Measurements from ENCODE around the gene CCDC177. TPM values are rescaled to one million over a fixed set of nuclear protein-coding genes. Genes with fewer than 3 reads are reported as not detected.

The CCDC177 gene
- total and polyA plus RNA-seq, 2 experiments from 2014 or later = not detected

- Histone ChIP-seq H3F3A (ENCODE audit: insufficient read depth) (peaks cover 11% of the 10 kb centered on the region; the same call in 1 of the 2 replicates), H3K9me2 (ENCODE audit: insufficient read depth) (no peaks in the 10 kb centered on the region), H3K4me2 (ENCODE audit: unreplicated experiment) (no peak overlapping the region), H3K36me3 (ENCODE audit: low read depth) (no peaks in the 10 kb centered on the region), H3K27me3 (replicated peaks; ENCODE audit: insufficient read depth) (no peaks in the 10 kb centered on the region), H2AFZ (no peak overlapping the region), H3K27ac (no peak overlapping the region), H3K4me3 (no peak overlapping the region), H3K4me1 (ENCODE audit: insufficient read depth) (peaks cover 12% of the 10 kb centered on the region), H3K9me3 (ENCODE audit: low read depth) (no peaks in the 10 kb centered on the region), H3K9ac (no peak overlapping the region), H4K20me1 (ENCODE audit: insufficient read depth) (no peaks in the 10 kb centered on the region), H3K79me2 (ENCODE audit: insufficient read depth) (no peaks in the 10 kb centered on the region)
- no peak for DNase-seq
- WGBS, 2 experiments (ENCODE audit: low coverage in 1 of 2, low lambda C conversion rate in 2 of 2, missing lambda C conversion rate in 2 of 2) = 79 to 88% methylated on average over 5 of the region's 5 CpGs
- TF ChIP-seq EZH2 (IDR thresholded peaks at IDR 0.05; ENCODE audit: insufficient read depth, poor library complexity, severe bottlenecking) = no peak
- no peak for TF ChIP-seq EZH2phosphoT487 (IDR thresholded peaks at IDR 0.05; ENCODE audit: insufficient read depth, low read depth)
- in situ Hi-C loops (cut with MboI) = loop anchor here (25.0 kb wide), 1 partner anchor 442 kb away; no protein-coding TSS in a partner anchor
Observed at GRCh38 chr14:69595336-69595735, 20.7 kb upstream of the CCDC177 start.

DNA sequence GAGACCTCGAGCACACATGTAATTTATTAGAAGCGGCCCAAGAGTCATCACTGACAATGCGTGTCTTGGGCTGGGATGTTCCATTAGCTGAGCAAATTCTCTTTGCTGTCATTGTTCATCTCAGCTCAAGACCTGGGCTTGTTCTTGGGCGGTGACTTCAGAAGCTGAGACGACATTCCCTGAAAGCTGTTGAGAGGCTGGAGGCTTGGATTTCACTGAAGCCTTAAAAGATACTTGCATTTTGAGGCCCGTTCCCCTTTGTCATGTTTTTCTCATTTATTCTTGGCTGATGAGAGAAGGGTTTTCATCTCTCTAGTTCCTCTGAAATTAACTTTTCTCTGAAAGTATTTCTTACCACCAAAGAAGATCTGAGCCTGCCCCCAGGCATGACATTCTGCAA, 20.2 kb upstream of the CCDC177 start:
- Histone ChIP-seq H3K27ac (no peak overlapping the region), H4K20me1 (ENCODE audit: insufficient read depth) (no peaks in the 10 kb centered on the region), H3K4me2 (ENCODE audit: unreplicated experiment) (no peak overlapping the region), H3K4me3 (no peak overlapping the region), H3F3A (ENCODE audit: insufficient read depth) (peaks cover 11% of the 10 kb centered on the region; the same call in 1 of the 2 replicates), H2AFZ (no peak overlapping the region), H3K9me3 (ENCODE audit: low read depth) (no peaks in the 10 kb centered on the region), H3K79me2 (ENCODE audit: insufficient read depth) (no peaks in the 10 kb centered on the region), H3K27me3 (replicated peaks; ENCODE audit: insufficient read depth) (no peaks in the 10 kb centered on the region), H3K9me2 (ENCODE audit: insufficient read depth) (no peaks in the 10 kb centered on the region), H3K9ac (no peak overlapping the region), H3K36me3 (ENCODE audit: low read depth) (no peaks in the 10 kb centered on the region), H3K4me1 (ENCODE audit: insufficient read depth) (peaks cover 12% of the 10 kb centered on the region)
- 29 to 33% methylated on average over 6 of the region's 6 CpGs for WGBS, 2 experiments (ENCODE audit: low coverage in 1 of 2, low lambda C conversion rate in 2 of 2, missing lambda C conversion rate in 2 of 2)
- peak; percentile 48 for DNase-seq
- TF ChIP-seq EZH2 (IDR thresholded peaks at IDR 0.05; ENCODE audit: insufficient read depth, poor library complexity, severe bottlenecking) = no peak
- TF ChIP-seq EZH2phosphoT487 (IDR thresholded peaks at IDR 0.05; ENCODE audit: insufficient read depth, low read depth) = no peak
- in situ Hi-C loops (cut with MboI) = loop anchor here (25.0 kb wide), 1 partner anchor 442 kb away; no protein-coding TSS in a partner anchor

DNA sequence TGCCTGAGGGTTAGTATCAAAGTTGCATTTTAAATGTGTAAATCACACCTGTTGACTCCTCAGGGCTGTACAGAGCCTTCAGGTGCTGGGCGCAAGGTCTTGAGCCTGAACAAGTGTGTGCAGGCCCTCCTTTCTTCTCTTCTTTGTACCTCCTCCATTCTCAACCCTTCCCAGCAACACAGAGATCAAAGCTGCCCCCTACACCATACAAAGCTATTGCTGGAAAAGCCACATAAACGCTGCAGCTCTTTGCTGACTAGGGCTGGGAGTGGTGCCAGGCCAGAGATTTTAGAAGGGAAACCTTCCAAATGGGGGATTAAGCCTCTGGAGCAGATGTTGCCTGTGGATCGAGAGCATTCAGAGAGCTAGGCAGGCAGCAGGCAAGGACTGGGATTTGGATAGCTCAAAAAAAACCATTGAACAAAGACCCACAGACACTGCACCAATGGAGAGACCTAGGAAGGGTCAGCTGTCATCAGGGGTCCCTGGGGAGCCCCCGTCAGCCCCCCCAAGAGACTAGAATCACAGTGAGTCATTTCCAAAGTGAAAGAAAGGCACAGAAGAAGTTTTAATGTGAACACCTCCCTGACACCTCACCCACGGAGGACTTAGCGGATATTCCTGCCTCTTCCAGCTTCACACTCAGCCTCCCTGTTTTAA, 18.5 kb upstream of the CCDC177 start:
- H3K9me2 ChIP-seq (ENCODE audit: insufficient read depth) = no peaks in the 10 kb centered on the region
- H2AFZ ChIP-seq = peak overlapping the region; percentile 74
- no peaks in the 10 kb centered on the region for H3K79me2 ChIP-seq (ENCODE audit: insufficient read depth)
- H3K9me3 ChIP-seq (ENCODE audit: low read depth) = no peaks in the 10 kb centered on the region
- H3K9ac ChIP-seq = peak overlapping the region; percentile 19
- H3K36me3 ChIP-seq (ENCODE audit: low read depth) = no peaks in the 10 kb centered on the region
- H3K4me1 ChIP-seq (ENCODE audit: insufficient read depth) = peaks cover 12% of the 10 kb centered on the region
- TF ChIP-seq EZH2 (IDR thresholded peaks at IDR 0.05; ENCODE audit: insufficient read depth, poor library complexity, severe bottlenecking) (no peak), EZH2phosphoT487 (IDR thresholded peaks at IDR 0.05; ENCODE audit: insufficient read depth, low read depth) (no peak)
- H3K4me2 ChIP-seq (ENCODE audit: unreplicated experiment) = peak overlapping the region; percentile 57
- WGBS, 2 experiments (ENCODE audit: low coverage in 1 of 2, low lambda C conversion rate in 2 of 2, missing lambda C conversion rate in 2 of 2) = 13 to 18% methylated on average over 6 of the region's 6 CpGs
- in situ Hi-C loops (cut with MboI) = loop anchor here (25.0 kb wide), 1 partner anchor 444 kb away; no protein-coding TSS in a partner anchor
- peak overlapping the region; percentile 53 for H3K4me3 ChIP-seq
- no peaks in the 10 kb centered on the region for H4K20me1 ChIP-seq (ENCODE audit: insufficient read depth)
- no peaks in the 10 kb centered on the region for H3K27me3 ChIP-seq (replicated peaks; ENCODE audit: insufficient read depth)
- DNase-seq = peak; percentile 76
- peaks cover 11% of the 10 kb centered on the region; the same call in 1 of the 2 replicates for H3F3A ChIP-seq (ENCODE audit: insufficient read depth)
- 0 out of 2 replicates have a peak overlapping the region, but pooled peaks have one; percentile 4 for H3K27ac ChIP-seq

GRCh38 chr14:69591317-69591716, 16.6 kb upstream of the CCDC177 start:
- Histone ChIP-seq H3K4me2 (ENCODE audit: unreplicated experiment) (no peak overlapping the region), H3K9me3 (ENCODE audit: low read depth) (no peaks in the 10 kb centered on the region), H3K79me2 (ENCODE audit: insufficient read depth) (no peaks in the 10 kb centered on the region), H3K9me2 (ENCODE audit: insufficient read depth) (no peaks in the 10 kb centered on the region), H4K20me1 (ENCODE audit: insufficient read depth) (no peaks in the 10 kb centered on the region), H3F3A (ENCODE audit: insufficient read depth) (peaks cover 11% of the 10 kb centered on the region; the same call in 1 of the 2 replicates), H3K4me1 (ENCODE audit: insufficient read depth) (peaks cover 12% of the 10 kb centered on the region), H3K27ac (no peak overlapping the region), H3K9ac (no peak overlapping the region), H2AFZ (no peak overlapping the region), H3K36me3 (ENCODE audit: low read depth) (no peaks in the 10 kb centered on the region), H3K4me3 (no peak overlapping the region), H3K27me3 (replicated peaks; ENCODE audit: insufficient read depth) (no peaks in the 10 kb centered on the region)
- no peak for TF ChIP-seq EZH2 (IDR thresholded peaks at IDR 0.05; ENCODE audit: insufficient read depth, poor library complexity, severe bottlenecking)
- no peak for TF ChIP-seq EZH2phosphoT487 (IDR thresholded peaks at IDR 0.05; ENCODE audit: insufficient read depth, low read depth)
- in situ Hi-C loops (cut with MboI) = loop anchor here (25.0 kb wide), 1 partner anchor 446 kb away; no protein-coding TSS in a partner anchor
- 81 to 87% methylated on average over 2 of the region's 2 CpGs for WGBS, 2 experiments (ENCODE audit: low coverage in 1 of 2, low lambda C conversion rate in 2 of 2, missing lambda C conversion rate in 2 of 2)
- no peak for DNase-seq
